HAP-1 (cell line): ENCODE measurements around the gene CELF2.
"Not testable (repeated sequence)": the region's sequence is repeated elsewhere in the genome, so short reads cannot be mapped to it uniquely, and the experiment has no call there.

Experiments used
- DNase-seq, 2 experiments: peaks; one replicate each; pipeline ENCODE4 v3.0.0-alpha.2; 2016 to 2020; ENCODE audit warnings: low spot score in 2 of 2
- H3K27me3 ChIP-seq: fragments of 250-450 bp; sonication (Bioruptor Pico); 2 replicates; pipeline ENCODE4 v1.5.1; 2020; ENCODE audit warnings: low read depth, mild to moderate bottlenecking, moderate library complexity
- H3K36me3 ChIP-seq: fragments of 250-450 bp; sonication (Bioruptor Pico); replicated peaks from 2 replicates; pipeline ENCODE4 v1.5.1; 2020; ENCODE audit warnings: mild to moderate bottlenecking
- H3K4me1 ChIP-seq: fragments of 250-450 bp; sonication (Bioruptor Pico); 2 replicates; pipeline ENCODE4 v1.5.1; 2020; ENCODE audit warnings: mild to moderate bottlenecking
- H3K4me3 ChIP-seq: fragments of 250-450 bp; sonication (Bioruptor Pico); 2 replicates; pipeline ENCODE4 v1.5.1; 2020; ENCODE audit warnings: mild to moderate bottlenecking, moderate library complexity
- H3K9me3 ChIP-seq: fragments of 250-450 bp; sonication (Bioruptor Pico); 2 replicates; pipeline ENCODE4 v1.5.1; 2020; ENCODE audit warnings: mild to moderate bottlenecking, moderate library complexity
- in situ Hi-C: fragments of 300-500 bp; cut with MboI; formaldehyde crosslinking; loops from 3 replicates; pipeline ENCODE4 v1.14.3; 2020; ENCODE audit warnings: low sequenced_read_pairs, inconsistent platforms, mixed read lengths

Gene CELF2

GRCh38 chr10:11336722-11337162 lies 319.1 kb downstream of the CELF2 start:
- no peak for DNase-seq
- in situ Hi-C loops: no loop called here
- H3K27me3 ChIP-seq: no peaks in the 10 kb centered on the region
- H3K36me3 ChIP-seq: no peaks in the 10 kb centered on the region
- H3K9me3 ChIP-seq: no peaks in the 10 kb centered on the region
- H3K4me1 ChIP-seq: no peaks in the 10 kb centered on the region
- no peak overlapping the region for H3K4me3 ChIP-seq

DNA sequence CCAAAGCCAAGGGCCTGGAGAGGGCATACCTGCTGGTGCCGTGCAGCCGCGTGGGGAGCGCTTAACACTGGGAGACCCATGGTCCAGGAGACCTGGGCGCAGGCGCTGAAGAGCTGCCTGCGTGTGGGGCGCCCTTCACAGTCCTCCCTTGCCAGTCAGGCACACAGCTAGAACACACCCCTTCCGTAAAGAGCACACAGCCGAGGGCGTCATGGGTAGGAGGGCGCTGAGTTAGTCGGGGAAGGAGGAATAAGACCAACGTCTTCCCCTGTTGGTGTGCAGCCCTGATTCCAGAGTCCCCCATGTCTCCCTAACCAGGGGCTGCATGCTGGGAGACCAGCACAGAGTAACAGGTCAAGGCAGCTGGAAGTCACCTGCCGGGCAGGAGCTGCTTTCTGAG lies 319.8 kb downstream of the CELF2 start:
- Histone ChIP-seq H3K27me3 (no peaks in the 10 kb centered on the region), H3K9me3 (no peaks in the 10 kb centered on the region), H3K4me3 (no peak overlapping the region), H3K36me3 (no peaks in the 10 kb centered on the region), H3K4me1 (no peaks in the 10 kb centered on the region)
- no peak for DNase-seq
- in situ Hi-C loops: no loop called here

DNA sequence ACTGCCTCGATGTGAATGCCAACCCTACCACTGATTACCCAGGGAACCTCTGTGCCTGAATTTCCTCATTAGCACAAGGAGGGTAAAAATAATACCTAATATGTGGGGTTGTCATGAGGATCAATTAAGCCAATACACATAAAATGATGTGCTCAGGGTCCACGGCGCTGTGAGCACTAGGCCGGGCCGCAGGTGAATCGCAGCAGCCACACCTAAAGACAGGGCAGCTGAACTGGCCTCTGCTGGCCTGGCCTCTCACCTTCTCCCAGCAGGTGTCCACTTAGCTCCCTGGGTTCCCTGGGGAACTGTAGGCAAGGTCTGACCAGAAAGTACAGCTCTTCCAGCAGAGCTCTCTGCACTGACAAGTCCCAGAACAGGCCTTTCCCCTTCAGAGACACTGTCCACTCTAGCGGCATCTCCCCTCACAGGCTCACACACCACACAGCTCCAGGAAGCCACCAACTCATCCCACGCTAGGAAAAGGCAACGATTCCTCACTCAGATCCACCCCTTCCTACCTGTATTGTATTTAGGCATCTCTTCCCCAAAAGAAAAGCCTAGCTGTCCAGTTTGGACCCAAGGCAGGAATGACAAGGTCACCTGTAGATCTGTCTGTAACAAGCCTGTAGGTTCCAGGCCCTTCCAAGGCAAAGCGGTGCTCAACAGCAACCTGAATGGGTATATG lies 320.6 kb downstream of the CELF2 start:
- no peaks in the 10 kb centered on the region for H3K4me1 ChIP-seq
- H3K4me3 ChIP-seq: no peak overlapping the region
- DNase-seq: no peak
- no peaks in the 10 kb centered on the region for H3K36me3 ChIP-seq
- in situ Hi-C loops: no loop called here
- H3K9me3 ChIP-seq: no peaks in the 10 kb centered on the region
- H3K27me3 ChIP-seq: no peaks in the 10 kb centered on the region

DNA sequence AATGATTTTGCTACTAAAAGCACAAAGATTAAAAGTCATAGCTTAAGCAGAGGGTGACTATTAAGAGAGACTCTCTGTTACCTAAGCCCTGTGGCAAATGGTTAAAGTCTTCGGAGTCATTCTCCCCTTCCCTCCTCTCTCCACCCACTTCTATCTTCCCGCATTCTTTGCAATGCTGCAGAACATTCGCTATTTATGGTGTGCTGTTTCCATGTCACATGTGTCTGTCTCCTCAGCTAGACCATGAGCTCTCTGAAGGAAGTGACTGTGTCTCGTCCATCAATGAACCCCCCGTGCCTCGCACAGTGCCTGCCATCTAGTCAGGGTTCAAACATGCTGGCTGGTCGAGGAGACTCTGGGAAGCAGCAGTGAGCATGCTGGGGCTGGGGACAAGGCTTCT lies 321.3 kb downstream of the CELF2 start:
- Histone ChIP-seq H3K4me1 (no peaks in the 10 kb centered on the region), H3K27me3 (no peaks in the 10 kb centered on the region), H3K4me3 (no peak overlapping the region), H3K36me3 (no peaks in the 10 kb centered on the region), H3K9me3 (no peaks in the 10 kb centered on the region)
- in situ Hi-C loops: no loop called here
- DNase-seq: no peak

GRCh38 chr10:11339660-11340059 lies 322.0 kb downstream of the CELF2 start:
- Histone ChIP-seq H3K36me3 (no peaks in the 10 kb centered on the region), H3K27me3 (no peaks in the 10 kb centered on the region), H3K4me1 (no peaks in the 10 kb centered on the region), H3K4me3 (no peak overlapping the region), H3K9me3 (no peaks in the 10 kb centered on the region)
- DNase-seq: no peak
- in situ Hi-C loops: no loop called here

DNA sequence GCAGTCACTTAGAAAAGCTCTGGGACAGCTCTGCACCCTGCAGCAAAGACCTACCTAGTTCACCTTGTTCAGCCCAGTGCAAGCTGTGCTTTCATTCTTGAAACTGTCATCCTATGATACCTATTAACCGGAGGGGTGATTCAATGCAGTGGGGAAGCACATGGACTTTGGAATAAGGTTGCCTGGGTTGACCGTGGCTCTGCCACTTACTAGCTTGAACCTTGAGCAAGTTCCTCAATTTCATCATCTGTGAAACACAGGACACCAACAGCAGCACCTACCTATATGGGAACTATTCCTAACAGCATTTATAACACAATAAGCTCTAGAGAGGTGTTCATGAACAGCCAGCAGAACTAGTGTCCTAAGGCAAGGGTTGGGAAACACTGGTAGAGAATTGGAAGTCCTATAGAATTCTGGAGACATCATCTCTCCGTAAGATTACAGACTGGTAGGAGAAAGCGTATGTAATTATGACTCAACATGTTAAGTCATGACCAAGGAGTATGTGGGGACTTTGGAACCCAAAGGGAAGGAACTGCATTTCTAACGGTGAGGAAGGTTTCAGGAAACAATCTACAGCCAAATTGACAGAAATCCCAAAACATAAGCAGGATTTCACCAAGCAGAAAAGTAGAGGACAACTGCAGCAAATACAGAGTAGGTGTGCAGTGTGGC lies 323.8 kb downstream of the CELF2 start:
- Histone ChIP-seq H3K36me3 (no peaks in the 10 kb centered on the region), H3K4me1 (no peaks in the 10 kb centered on the region), H3K9me3 (no peaks in the 10 kb centered on the region), H3K27me3 (no peaks in the 10 kb centered on the region), H3K4me3 (no peak overlapping the region)
- no peak for DNase-seq
- in situ Hi-C loops: no loop called here

GRCh38 chr10:11344081-11344480 lies 326.4 kb downstream of the CELF2 start:
- in situ Hi-C loops: no loop called here
- no peak overlapping the region for H3K4me3 ChIP-seq
- H3K9me3 ChIP-seq: no peaks in the 10 kb centered on the region
- H3K36me3 ChIP-seq: no peaks in the 10 kb centered on the region
- DNase-seq: no peak
- H3K27me3 ChIP-seq: no peaks in the 10 kb centered on the region
- no peaks in the 10 kb centered on the region for H3K4me1 ChIP-seq

GRCh38 chr10:11344550-11344949 lies 326.9 kb downstream of the CELF2 start:
- in situ Hi-C loops: no loop called here
- no peaks in the 10 kb centered on the region for H3K9me3 ChIP-seq
- H3K4me3 ChIP-seq: no peak overlapping the region
- H3K27me3 ChIP-seq: no peaks in the 10 kb centered on the region
- no peaks in the 10 kb centered on the region for H3K4me1 ChIP-seq
- no peaks in the 10 kb centered on the region for H3K36me3 ChIP-seq
- no peak for DNase-seq

GRCh38 chr10:11345224-11346054 lies 327.8 kb downstream of the CELF2 start:
- Histone ChIP-seq H3K4me3 (no peak overlapping the region), H3K9me3 (no peaks in the 10 kb centered on the region), H3K4me1 (no peaks in the 10 kb centered on the region), H3K27me3 (no peaks in the 10 kb centered on the region), H3K36me3 (no peaks in the 10 kb centered on the region)
- in situ Hi-C loops: no loop called here
- DNase-seq: no peak

DNA sequence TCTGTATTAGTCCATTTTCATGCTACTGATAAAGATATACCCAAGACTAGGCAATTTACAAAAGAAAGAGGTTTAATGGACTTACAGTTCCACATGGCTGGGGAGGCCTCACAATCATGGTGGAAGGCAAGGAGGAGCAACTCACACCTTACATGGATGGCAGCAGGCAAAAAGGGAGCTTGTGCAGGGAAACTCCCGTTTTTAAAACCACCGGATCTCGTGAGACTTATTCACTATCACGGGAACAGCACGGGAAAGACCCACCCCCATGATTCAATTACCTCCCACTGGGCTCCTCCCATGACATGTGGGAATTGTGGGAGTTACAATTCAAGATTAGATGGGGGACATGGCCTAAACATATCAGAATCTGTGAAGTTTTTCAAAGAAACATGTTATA lies 329.9 kb downstream of the CELF2 start:
- H3K4me1 ChIP-seq, in situ Hi-C loops, H3K4me3 ChIP-seq, H3K9me3 ChIP-seq, H3K36me3 ChIP-seq, DNase-seq, H3K27me3 ChIP-seq: not testable (repeated sequence)

- Histone ChIP-seq H3K36me3 (no peaks in the 10 kb centered on the region), H3K4me3 (no peak overlapping the region), H3K27me3 (no peaks in the 10 kb centered on the region), H3K4me1 (no peaks in the 10 kb centered on the region), H3K9me3 (no peaks in the 10 kb centered on the region)
- in situ Hi-C loops: no loop called here
- no peak for DNase-seq
Measured at GRCh38 chr10:11351801-11352200, 334.1 kb downstream of the CELF2 start.

- Histone ChIP-seq H3K4me3 (no peak overlapping the region), H3K4me1 (no peaks in the 10 kb centered on the region), H3K36me3 (no peaks in the 10 kb centered on the region), H3K27me3 (no peaks in the 10 kb centered on the region), H3K9me3 (no peaks in the 10 kb centered on the region)
- in situ Hi-C loops: no loop called here
- DNase-seq: no peak
Measured at GRCh38 chr10:11353006-11353896, 335.6 kb downstream of the CELF2 start.

DNA sequence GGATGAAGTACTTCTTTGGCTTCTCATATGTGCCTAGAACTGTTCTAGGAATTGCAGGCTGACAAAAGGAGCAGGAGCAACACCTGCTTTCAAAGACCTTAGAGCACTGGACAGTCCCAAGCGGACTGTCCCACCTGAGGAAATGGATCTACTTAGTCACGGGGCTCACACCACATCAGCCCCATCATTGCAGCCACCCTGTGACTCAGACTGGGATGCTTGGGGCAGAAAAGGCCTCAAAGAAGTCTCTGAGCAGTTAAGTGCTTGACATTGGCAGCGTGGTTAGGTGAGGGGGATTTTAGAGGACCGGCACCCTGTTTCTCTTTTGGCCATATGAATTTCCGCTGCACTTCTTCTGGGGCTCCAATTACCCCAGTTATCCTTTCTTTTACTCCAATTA lies 337.2 kb downstream of the CELF2 start:
- Histone ChIP-seq H3K4me1 (no peaks in the 10 kb centered on the region), H3K36me3 (no peaks in the 10 kb centered on the region), H3K27me3 (no peaks in the 10 kb centered on the region), H3K9me3 (no peaks in the 10 kb centered on the region), H3K4me3 (no peak overlapping the region)
- no peak for DNase-seq
- in situ Hi-C loops: no loop called here
